ENCODE data around the gene TUFM. TPM values are rescaled to one million over a fixed set of nuclear protein-coding genes. Genes with fewer than 3 reads are reported as not detected.

The TUFM gene
- total and polyA plus RNA-seq, 8 donors, result 146 to 205 (median 170) TPM

DNA sequence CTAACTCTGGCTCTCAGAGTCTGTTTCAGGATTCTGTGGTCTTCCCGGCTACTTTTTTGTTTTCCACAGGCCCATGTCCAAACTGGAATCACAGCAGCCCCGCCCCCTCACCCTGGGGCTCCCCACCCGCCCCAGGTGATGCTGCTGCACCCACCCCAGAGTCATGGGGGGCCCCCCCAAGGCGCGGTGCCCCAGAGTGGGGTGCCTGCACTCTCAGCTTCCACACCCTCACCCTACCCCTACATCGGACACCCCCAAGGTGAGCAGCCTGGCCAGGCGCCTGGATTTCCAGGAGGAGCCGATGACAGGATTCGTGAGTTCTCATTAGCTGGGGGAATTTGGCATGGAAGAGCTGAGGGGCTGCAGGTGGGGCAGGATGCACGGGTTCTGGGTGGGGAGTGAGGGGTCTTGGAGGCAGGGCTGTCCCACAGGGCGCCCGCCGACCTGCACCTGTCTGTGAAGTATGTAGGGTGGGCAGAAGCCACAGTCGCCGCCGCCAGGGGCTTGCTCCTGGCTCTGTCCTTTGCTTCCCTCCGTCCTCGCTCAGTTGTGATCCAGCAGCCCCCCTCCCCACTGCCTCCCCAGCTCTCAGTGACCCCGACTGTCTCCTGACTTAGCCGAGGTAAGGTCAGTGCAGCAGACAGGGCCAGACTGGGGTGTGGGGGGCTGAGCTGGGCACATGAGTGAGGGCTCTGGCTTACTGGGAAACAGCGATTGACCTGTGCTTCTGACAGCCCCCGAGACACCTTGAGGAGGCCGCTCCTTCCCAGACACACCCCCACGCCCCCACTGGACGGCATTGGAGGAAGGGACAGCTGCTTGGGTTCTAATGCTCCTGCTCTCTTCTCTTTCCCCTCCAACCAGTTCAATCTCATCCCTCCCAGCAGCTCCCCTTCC is 10.0 kb downstream of the TUFM start:
- no peak for ATAC-seq
- intact Hi-C loops (cut with DNase I), result no loop called here

GRCh38 chr16:28834873-28835863 is 11.0 kb downstream of the TUFM start:
- DNase-seq (no peak), ATAC-seq (no peak)
- TF ChIP-seq, protein P1, sequence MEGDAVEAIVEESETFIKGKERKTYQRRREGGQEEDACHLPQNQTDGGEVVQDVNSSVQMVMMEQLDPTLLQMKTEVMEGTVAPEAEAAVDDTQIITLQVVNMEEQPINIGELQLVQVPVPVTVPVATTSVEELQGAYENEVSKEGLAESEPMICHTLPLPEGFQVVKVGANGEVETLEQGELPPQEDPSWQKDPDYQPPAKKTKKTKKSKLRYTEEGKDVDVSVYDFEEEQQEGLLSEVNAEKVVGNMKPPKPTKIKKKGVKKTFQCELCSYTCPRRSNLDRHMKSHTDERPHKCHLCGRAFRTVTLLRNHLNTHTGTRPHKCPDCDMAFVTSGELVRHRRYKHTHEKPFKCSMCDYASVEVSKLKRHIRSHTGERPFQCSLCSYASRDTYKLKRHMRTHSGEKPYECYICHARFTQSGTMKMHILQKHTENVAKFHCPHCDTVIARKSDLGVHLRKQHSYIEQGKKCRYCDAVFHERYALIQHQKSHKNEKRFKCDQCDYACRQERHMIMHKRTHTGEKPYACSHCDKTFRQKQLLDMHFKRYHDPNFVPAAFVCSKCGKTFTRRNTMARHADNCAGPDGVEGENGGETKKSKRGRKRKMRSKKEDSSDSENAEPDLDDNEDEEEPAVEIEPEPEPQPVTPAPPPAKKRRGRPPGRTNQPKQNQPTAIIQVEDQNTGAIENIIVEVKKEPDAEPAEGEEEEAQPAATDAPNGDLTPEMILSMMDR (IDR thresholded peaks at IDR 0.05), result no peak
- no peaks in the 10 kb centered on the region for H3K4me1 ChIP-seq
- no peak overlapping the region for H3K4me3 ChIP-seq
- no peak overlapping the region for H3K27ac ChIP-seq
- intact Hi-C loops (cut with DNase I), result no loop called here
- no peaks in the 10 kb centered on the region for H3K9me3 ChIP-seq
- H3K27me3 ChIP-seq, result no peaks in the 10 kb centered on the region
- H3K36me3 ChIP-seq, result peaks cover 5 to 99% of the 10 kb centered on the region in 2 donors

More for the DNA sequence above, 10.0 kb downstream of the TUFM start:
- DNase-seq, result no peak
- peaks cover 4 to 95% of the 10 kb centered on the region in 2 donors for H3K36me3 ChIP-seq
- H3K9me3 ChIP-seq, result no peaks in the 10 kb centered on the region
- TF ChIP-seq, protein P1 (IDR thresholded peaks at IDR 0.05), result no peak
- H3K27ac ChIP-seq, result no peak overlapping the region
- H3K27me3 ChIP-seq, result no peaks in the 10 kb centered on the region
- H3K4me1 ChIP-seq, result no peaks in the 10 kb centered on the region
- no peak overlapping the region for H3K4me3 ChIP-seq

GRCh38 chr16:28834349-28834748 is 11.8 kb downstream of the TUFM start:
- Histone ChIP-seq H3K27ac (no peak overlapping the region), H3K27me3 (no peaks in the 10 kb centered on the region), H3K4me3 (no peak overlapping the region), H3K9me3 (no peaks in the 10 kb centered on the region), H3K36me3 (peaks cover 10 to 100% of the 10 kb centered on the region in 2 donors), H3K4me1 (no peaks in the 10 kb centered on the region)
- intact Hi-C loops (cut with DNase I), result no loop called here
- DNase-seq, result no peak
- ATAC-seq, result no peak
- TF ChIP-seq, protein P1 (IDR thresholded peaks at IDR 0.05), result no peak

- TF ChIP-seq, protein P1 (IDR thresholded peaks at IDR 0.05), result no peak
- peaks cover 10 to 100% of the 10 kb centered on the region in 2 donors for H3K36me3 ChIP-seq
- intact Hi-C loops (cut with DNase I), result no loop called here
- H3K4me1 ChIP-seq, result peaks cover 0 to 9% of the 10 kb centered on the region in 2 donors
- DNase-seq, result no peak
- H3K27me3 ChIP-seq, result no peaks in the 10 kb centered on the region
- H3K9me3 ChIP-seq, result no peaks in the 10 kb centered on the region
- ATAC-seq, result no peak
- H3K27ac ChIP-seq, result no peak overlapping the region
- H3K4me3 ChIP-seq, result no peak overlapping the region
Observed at GRCh38 chr16:28830531-28830930, 15.6 kb downstream of the TUFM start.

All from left lung (tissue), 10 donors.